Fibroblast of pulmonary artery (primary cell): Measurements from ENCODE around the gene CDX1.

Experiments
- DNase-seq: peaks from one replicate; pipeline ENCODE4 v3.0.0-alpha.2; 2010; ENCODE audit warnings: low read depth
- H3K4me3 ChIP-seq: replicated peaks from 2 replicates; pipeline ENCODE4 v1.5.1; 2011; ENCODE audit warnings: low read depth, mild to moderate bottlenecking, control low read depth, low read length, moderate library complexity
- CTCF ChIP-seq: IDR thresholded peaks from 2 replicates; pipeline ENCODE4 v1.5.1; 2011; ENCODE audit warnings: mild to moderate bottlenecking, control low read depth, low read length, inconsistent platforms; ENCODE audit errors: missing control alignments

CDX1 gene

GRCh38 chr5:150181027-150181426 lies 14.4 kb downstream of the CDX1 start:
- H3K4me3 ChIP-seq = no peak overlapping the region
- no peak for TF ChIP-seq CTCF
- DNase-seq = no peak

- DNase-seq = no peak
- TF ChIP-seq CTCF = no peak
- no peak overlapping the region for H3K4me3 ChIP-seq
These were observed 15.4 kb downstream of the CDX1 start for GRCh38 chr5:150181766-150182545.

GRCh38 chr5:150182774-150183173 lies 16.2 kb downstream of the CDX1 start:
- DNase-seq = no peak
- H3K4me3 ChIP-seq = no peak overlapping the region
- no peak for TF ChIP-seq CTCF

GRCh38 chr5:150183436-150183835 lies 16.9 kb downstream of the CDX1 start:
- H3K4me3 ChIP-seq = no peak overlapping the region
- no peak for TF ChIP-seq CTCF
- no peak for DNase-seq

- no peak for DNase-seq
- no peak for TF ChIP-seq CTCF
These were observed 17.4 kb downstream of the CDX1 start for GRCh38 chr5:150184006-150184405.

GRCh38 chr5:150184990-150185912 lies 18.7 kb downstream of the CDX1 start:
- no peak for DNase-seq
- no peak for TF ChIP-seq CTCF
- H3K4me3 ChIP-seq = no peak overlapping the region

More at GRCh38 chr5:150184006-150184405, 17.4 kb downstream of the CDX1 start:
- no peak overlapping the region for H3K4me3 ChIP-seq
